C1 segment of cervical spinal cord (tissue), 14 donors: ENCODE measurements around the gene MCCD1.

Source experiments
- DNase-seq, 14 donors: peaks; one replicate each; lab custom pipeline; 2025; lab: John Stamatoyannopoulos, UW

Gene MCCD1

GRCh38 chr6:31510007-31510406 lies 18.8 kb upstream of the MCCD1 start:
- no peak for DNase-seq

GRCh38 chr6:31513456-31514165 lies 15.2 kb upstream of the MCCD1 start:
- no peak for DNase-seq

GRCh38 chr6:31521835-31522234 lies 6.9 kb upstream of the MCCD1 start:
- DNase-seq, result no peak

GRCh38 chr6:31525553-31525931 lies 3.2 kb upstream of the MCCD1 start:
- no peak for DNase-seq

- DNase-seq, result no peak
Observed at GRCh38 chr6:31525932-31526591, 2.7 kb upstream of the MCCD1 start.

- no peak for DNase-seq
Observed at GRCh38 chr6:31528307-31528777, 420 bp upstream of the MCCD1 start.

- no peak for DNase-seq
Observed at GRCh38 chr6:31529329-31530150, 778 bp downstream of the MCCD1 start.

- DNase-seq, result no peak
Observed at GRCh38 chr6:31530659-31531058, 1.9 kb downstream of the MCCD1 start.

- no peak for DNase-seq
Observed at GRCh38 chr6:31531162-31531561, 2.4 kb downstream of the MCCD1 start.

- DNase-seq, result no peak
Observed at GRCh38 chr6:31531771-31532643, 3.2 kb downstream of the MCCD1 start.

GRCh38 chr6:31532644-31533454 lies 4.1 kb downstream of the MCCD1 start:
- no peak for DNase-seq

- DNase-seq, result no peak
Observed at GRCh38 chr6:31533455-31533841, 4.7 kb downstream of the MCCD1 start.

GRCh38 chr6:31534011-31534410 lies 5.2 kb downstream of the MCCD1 start:
- no peak for DNase-seq

- no peak for DNase-seq
Observed at GRCh38 chr6:31534521-31535040, 5.8 kb downstream of the MCCD1 start.

- no peak for DNase-seq
Observed at GRCh38 chr6:31535538-31536324, 7.0 kb downstream of the MCCD1 start.

- no peak for DNase-seq
Observed at GRCh38 chr6:31538805-31539400, 10.1 kb downstream of the MCCD1 start.

GRCh38 chr6:31540640-31541039 lies 11.9 kb downstream of the MCCD1 start:
- no peak for DNase-seq

GRCh38 chr6:31541059-31541657 lies 12.4 kb downstream of the MCCD1 start:
- DNase-seq, result peak in 2 of 14 donors; percentile 27 to 62
